Activated naive CD8-positive, alpha-beta T cell treated with anti-CD3 and anti-CD28 coated beads, Interleukin-2, amount 50 U/mL, for 24 hours (primary cell): Measurements from ENCODE around the gene SNF8.

Source experiments
- ATAC-seq: fragments of 150-1000 bp; cut with Tn5 transposase; one replicate; pipeline ENCODE4 v1.10.0; 2021
- DNase-seq: peaks from one replicate; pipeline ENCODE4 v3.0.0; 2021
- H3K27ac Mint-ChIP-seq: one replicate; pipeline ENCODE4 v1.8.0; 2021; ENCODE audit warnings: mild to moderate bottlenecking, mixed read lengths
- H3K27me3 Mint-ChIP-seq: one replicate; pipeline ENCODE4 v1.8.0; 2021; ENCODE audit warnings: mixed read lengths
- H3K36me3 Mint-ChIP-seq: one replicate; pipeline ENCODE4 v1.8.0; 2021; ENCODE audit warnings: low read depth, mixed read lengths
- H3K4me1 Mint-ChIP-seq: one replicate; pipeline ENCODE4 v1.8.0; 2021; ENCODE audit warnings: mixed read lengths
- H3K4me3 Mint-ChIP-seq: one replicate; pipeline ENCODE4 v1.8.0; 2021; ENCODE audit warnings: mild to moderate bottlenecking, moderate library complexity, mixed read lengths
- H3K9me3 Mint-ChIP-seq: one replicate; pipeline ENCODE4 v1.8.0; 2021; ENCODE audit warnings: mixed read lengths

SNF8 gene

GRCh38 chr17:48883171-48883570 is 61.5 kb downstream of the SNF8 start:
- peaks cover 2% of the 10 kb centered on the region for H3K4me1 Mint-ChIP-seq
- H3K27me3 Mint-ChIP-seq = no peaks in the 10 kb centered on the region
- no peaks in the 10 kb centered on the region for H3K36me3 Mint-ChIP-seq
- H3K4me3 Mint-ChIP-seq = no peak overlapping the region
- H3K9me3 Mint-ChIP-seq = no peaks in the 10 kb centered on the region
- no peak for ATAC-seq
- no peak overlapping the region for H3K27ac Mint-ChIP-seq
- no peak for DNase-seq

- Mint-ChIP-seq H3K27me3 (peaks cover 3% of the 10 kb centered on the region), H3K27ac (no peak overlapping the region), H3K9me3 (no peaks in the 10 kb centered on the region), H3K4me3 (no peak overlapping the region), H3K4me1 (peaks cover 2% of the 10 kb centered on the region), H3K36me3 (no peaks in the 10 kb centered on the region)
- no peak for ATAC-seq
- no peak for DNase-seq
Observed at GRCh38 chr17:48882272-48882671, 62.4 kb downstream of the SNF8 start.
